Activated B cell treated with CpG ODN at 0.5 μM for 24 hours (primary cell): Measurements from ENCODE around the gene SPTLC2. TPM values are rescaled to one million over a fixed set of nuclear protein-coding genes. Genes with fewer than 3 reads are reported as not detected.

Source experiments
- ATAC-seq: fragments of 200-7000 bp; cut with Tn5 transposase; one replicate; pipeline ENCODE4 v1.10.0; 2021; ENCODE audit warnings: low read depth, mild to moderate bottlenecking, moderate library complexity
- CTCF ChIA-PET: fragments of 350-600 bp; sonication (Branson Sonifier 250); formaldehyde crosslinking; loops from one replicate; lab custom pipeline; 2021; ENCODE audit warnings: antibody characterized with exemption; lab: Charles Lee
- POLR2A ChIA-PET: fragments of 350-600 bp; sonication (Branson Sonifier 250); formaldehyde crosslinking; loops from one replicate; lab custom pipeline; 2021; ENCODE audit warnings: antibody characterized with exemption; lab: Charles Lee
- DNase-seq: peaks from one replicate; pipeline ENCODE4 v3.0.0; 2022
- H3K27ac Mint-ChIP-seq: one replicate; pipeline ENCODE4 v1.8.0; 2020; ENCODE audit warnings: mixed read lengths
- H3K27me3 Mint-ChIP-seq: one replicate; pipeline ENCODE4 v1.8.0; 2021; ENCODE audit warnings: mixed read lengths
- H3K36me3 Mint-ChIP-seq: one replicate; pipeline ENCODE4 v1.8.0; 2021; ENCODE audit warnings: low read depth, mixed read lengths
- H3K4me1 Mint-ChIP-seq: one replicate; pipeline ENCODE4 v1.8.0; 2021; ENCODE audit warnings: mixed read lengths
- H3K4me3 Mint-ChIP-seq: one replicate; pipeline ENCODE4 v1.8.0; 2020; ENCODE audit warnings: mild to moderate bottlenecking, mixed read lengths
- H3K9me3 Mint-ChIP-seq: one replicate; pipeline ENCODE4 v1.8.0; 2020; ENCODE audit warnings: mixed read lengths
- CTCF ChIP-seq: fragments of 200-600 bp; IDR thresholded peaks from one replicate; pipeline ENCODE4 v1.8.0; 2022; ENCODE audit warnings: antibody characterized with exemption, mild to moderate bottlenecking
- intact Hi-C: fragments of 100-400 bp; cut with micrococcal nuclease; formaldehyde crosslinking; loops from one replicate; pipeline ENCODE4 v1.15.1; 2024
- total RNA-seq: library from RNA; stranded (reverse); gene quantifications from 2 replicates; pipeline ENCODE4 v1.2.3, GENCODE V29; 2022

SPTLC2 gene
- total RNA-seq, 1 donor from 2014 or later: 43.8 TPM

GRCh38 chr14:77485901-77486678, 130.3 kb downstream of the SPTLC2 start:
- intact Hi-C loops: no loop called here
- Mint-ChIP-seq H3K36me3 (no peaks in the 10 kb centered on the region), H3K27ac (no peak overlapping the region), H3K27me3 (no peaks in the 10 kb centered on the region), H3K4me3 (no peak overlapping the region), H3K9me3 (no peaks in the 10 kb centered on the region), H3K4me1 (no peaks in the 10 kb centered on the region)
- ChIA-PET CTCF (no interaction called here), POLR2A (no interaction called here)
- no peak for TF ChIP-seq CTCF
- ATAC-seq (no peak), DNase-seq (no peak)

GRCh38 chr14:77485256-77485655, 131.2 kb downstream of the SPTLC2 start:
- ATAC-seq (no peak), DNase-seq (no peak)
- no peak overlapping the region for H3K27ac Mint-ChIP-seq
- intact Hi-C loops: no loop called here
- no peak for TF ChIP-seq CTCF
- H3K4me1 Mint-ChIP-seq: no peaks in the 10 kb centered on the region
- no peak overlapping the region for H3K4me3 Mint-ChIP-seq
- ChIA-PET CTCF (no interaction called here), POLR2A (no interaction called here)
- no peaks in the 10 kb centered on the region for H3K27me3 Mint-ChIP-seq
- no peaks in the 10 kb centered on the region for H3K36me3 Mint-ChIP-seq
- H3K9me3 Mint-ChIP-seq: no peaks in the 10 kb centered on the region

- ChIA-PET CTCF (no interaction called here), POLR2A (interaction anchor here (0.7 kb wide), 1 partner anchor 430 kb away, joined by 6 read pairs; no protein-coding TSS in a partner anchor)
- intact Hi-C loops: no loop called here
- no peaks in the 10 kb centered on the region for H3K9me3 Mint-ChIP-seq
- H3K4me3 Mint-ChIP-seq: no peak overlapping the region
- no peak for DNase-seq
- ATAC-seq: no peak
- no peaks in the 10 kb centered on the region for H3K27me3 Mint-ChIP-seq
- H3K4me1 Mint-ChIP-seq: no peaks in the 10 kb centered on the region
- H3K36me3 Mint-ChIP-seq: no peaks in the 10 kb centered on the region
- no peak overlapping the region for H3K27ac Mint-ChIP-seq
- TF ChIP-seq CTCF: no peak
Measured at GRCh38 chr14:77482422-77482821, 134.0 kb downstream of the SPTLC2 start.

- Mint-ChIP-seq H3K27me3 (no peaks in the 10 kb centered on the region), H3K4me1 (no peaks in the 10 kb centered on the region), H3K4me3 (no peak overlapping the region), H3K9me3 (no peaks in the 10 kb centered on the region), H3K27ac (no peak overlapping the region), H3K36me3 (no peaks in the 10 kb centered on the region)
- TF ChIP-seq CTCF: no peak
- ChIA-PET POLR2A (no interaction called here), CTCF (no interaction called here)
- ATAC-seq (peak; percentile 49), DNase-seq (no peak)
- intact Hi-C loops: no loop called here
Measured at GRCh38 chr14:77478796-77479195, 137.6 kb downstream of the SPTLC2 start.

- Mint-ChIP-seq H3K36me3 (no peaks in the 10 kb centered on the region), H3K4me3 (no peak overlapping the region), H3K4me1 (no peaks in the 10 kb centered on the region), H3K27ac (no peak overlapping the region), H3K9me3 (no peaks in the 10 kb centered on the region), H3K27me3 (no peaks in the 10 kb centered on the region)
- ATAC-seq (no peak), DNase-seq (no peak)
- intact Hi-C loops: no loop called here
- TF ChIP-seq CTCF: no peak
- CTCF ChIA-PET: no interaction called here
- POLR2A ChIA-PET: no interaction called here
Measured at GRCh38 chr14:77478029-77478428, 138.4 kb downstream of the SPTLC2 start.
